HepG2 (cell line): ENCODE results near the gene SLC19A1.

Experiments
- FOXK2 ChIP-seq: fragments of 450-650 bp; IDR thresholded peaks from 2 replicates; pipeline ENCODE4 v1.6.1; 2016
- GABPA ChIP-seq, 2 experiments: IDR thresholded peaks; 2 replicates each; pipeline ENCODE4 v1.6.1; 2011 to 2016; ENCODE audit warnings: low read depth in 2 of 2, low read length in 1 of 2, missing biosample characterization in 1 of 2, missing genetic modification characterization in 1 of 2

DNA sequence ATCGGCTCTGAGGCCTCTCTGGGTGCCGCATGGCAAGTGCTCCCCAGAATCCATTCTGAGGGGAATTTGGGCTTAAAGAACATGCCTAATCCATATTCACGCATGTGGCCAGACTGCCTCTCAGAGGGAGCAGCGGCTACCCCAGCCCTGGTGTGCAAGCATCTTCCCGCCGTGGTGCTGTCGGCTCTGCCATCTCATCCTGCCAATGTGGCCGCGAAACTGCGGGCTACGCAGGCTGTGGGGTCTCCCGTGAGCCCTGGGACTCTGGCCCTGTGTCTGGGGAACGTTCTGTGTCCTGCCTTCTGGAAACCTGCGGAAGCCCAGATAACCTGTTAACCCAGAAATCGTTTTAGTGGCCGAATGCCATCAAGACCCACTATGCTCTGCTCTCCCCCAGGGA is 60.7 kb downstream of the SLC19A1 start:
- no peak for TF ChIP-seq GABPA (IDR thresholded peaks at IDR 0.05; ENCODE audit: low read depth, low read length)
- no peak for TF ChIP-seq GABPA (CRISPR knock-in tag; IDR thresholded peaks at IDR 0.05; ENCODE audit: low read depth)
- no peak for TF ChIP-seq FOXK2
